ENCODE results near the gene LHX4. TPM values are rescaled to one million over a fixed set of nuclear protein-coding genes. Genes with fewer than 3 reads are reported as not detected.

The LHX4 gene
- total RNA-seq, 4 donors from 2014 or later, result not detected

- WGBS, 2 donors, result 68 to 82% methylated on average over 13 of the region's 13 CpGs
- Histone ChIP-seq H3K27me3 (peaks cover 0 to 34% of the 10 kb centered on the region in 2 donors), H3K4me3 (no peak overlapping the region), H3K4me1 (no peaks in the 10 kb centered on the region), H3K9me3 (no peaks in the 10 kb centered on the region), H3K36me3 (no peaks in the 10 kb centered on the region), H3K27ac (no peak overlapping the region)
- DNase-seq (ENCODE audit: low spot score in 2 of 2), result no peak
- TF ChIP-seq, protein P1, sequence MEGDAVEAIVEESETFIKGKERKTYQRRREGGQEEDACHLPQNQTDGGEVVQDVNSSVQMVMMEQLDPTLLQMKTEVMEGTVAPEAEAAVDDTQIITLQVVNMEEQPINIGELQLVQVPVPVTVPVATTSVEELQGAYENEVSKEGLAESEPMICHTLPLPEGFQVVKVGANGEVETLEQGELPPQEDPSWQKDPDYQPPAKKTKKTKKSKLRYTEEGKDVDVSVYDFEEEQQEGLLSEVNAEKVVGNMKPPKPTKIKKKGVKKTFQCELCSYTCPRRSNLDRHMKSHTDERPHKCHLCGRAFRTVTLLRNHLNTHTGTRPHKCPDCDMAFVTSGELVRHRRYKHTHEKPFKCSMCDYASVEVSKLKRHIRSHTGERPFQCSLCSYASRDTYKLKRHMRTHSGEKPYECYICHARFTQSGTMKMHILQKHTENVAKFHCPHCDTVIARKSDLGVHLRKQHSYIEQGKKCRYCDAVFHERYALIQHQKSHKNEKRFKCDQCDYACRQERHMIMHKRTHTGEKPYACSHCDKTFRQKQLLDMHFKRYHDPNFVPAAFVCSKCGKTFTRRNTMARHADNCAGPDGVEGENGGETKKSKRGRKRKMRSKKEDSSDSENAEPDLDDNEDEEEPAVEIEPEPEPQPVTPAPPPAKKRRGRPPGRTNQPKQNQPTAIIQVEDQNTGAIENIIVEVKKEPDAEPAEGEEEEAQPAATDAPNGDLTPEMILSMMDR (IDR thresholded peaks at IDR 0.05), result no peak
- TF ChIP-seq POLR2A (IDR thresholded peaks at IDR 0.05), result no peak
- TF ChIP-seq EP300 (IDR thresholded peaks at IDR 0.05), result no peak
Observed at GRCh38 chr1:180249725-180250498, 19.8 kb downstream of the LHX4 start.

GRCh38 chr1:180250499-180250770, 20.4 kb downstream of the LHX4 start:
- H3K36me3 ChIP-seq, result no peaks in the 10 kb centered on the region
- H3K4me3 ChIP-seq, result no peak overlapping the region
- TF ChIP-seq, protein P1 (IDR thresholded peaks at IDR 0.05), result no peak
- peaks cover 0 to 35% of the 10 kb centered on the region in 2 donors for H3K27me3 ChIP-seq
- no peak overlapping the region for H3K27ac ChIP-seq
- WGBS, 2 donors, result 64 to 100% methylated on average over 1 to 7 of the region's 7 CpGs
- no peak for DNase-seq (ENCODE audit: low spot score in 2 of 2)
- H3K4me1 ChIP-seq, result no peaks in the 10 kb centered on the region
- no peaks in the 10 kb centered on the region for H3K9me3 ChIP-seq

GRCh38 chr1:180250883-180251509, 20.9 kb downstream of the LHX4 start:
- no peak overlapping the region for H3K27ac ChIP-seq
- TF ChIP-seq POLR2A (IDR thresholded peaks at IDR 0.05), result no peak
- TF ChIP-seq, protein P1 (IDR thresholded peaks at IDR 0.05), result no peak
- no peak for TF ChIP-seq EP300 (IDR thresholded peaks at IDR 0.05)
- peaks cover 0 to 40% of the 10 kb centered on the region in 2 donors for H3K27me3 ChIP-seq
- 76 to 78% methylated on average over 16 of the region's 16 CpGs for WGBS, 2 donors
- H3K36me3 ChIP-seq, result no peaks in the 10 kb centered on the region
- no peak for DNase-seq (ENCODE audit: low spot score in 2 of 2)
- H3K4me3 ChIP-seq, result no peak overlapping the region
- no peaks in the 10 kb centered on the region for H3K4me1 ChIP-seq
- no peaks in the 10 kb centered on the region for H3K9me3 ChIP-seq

DNA sequence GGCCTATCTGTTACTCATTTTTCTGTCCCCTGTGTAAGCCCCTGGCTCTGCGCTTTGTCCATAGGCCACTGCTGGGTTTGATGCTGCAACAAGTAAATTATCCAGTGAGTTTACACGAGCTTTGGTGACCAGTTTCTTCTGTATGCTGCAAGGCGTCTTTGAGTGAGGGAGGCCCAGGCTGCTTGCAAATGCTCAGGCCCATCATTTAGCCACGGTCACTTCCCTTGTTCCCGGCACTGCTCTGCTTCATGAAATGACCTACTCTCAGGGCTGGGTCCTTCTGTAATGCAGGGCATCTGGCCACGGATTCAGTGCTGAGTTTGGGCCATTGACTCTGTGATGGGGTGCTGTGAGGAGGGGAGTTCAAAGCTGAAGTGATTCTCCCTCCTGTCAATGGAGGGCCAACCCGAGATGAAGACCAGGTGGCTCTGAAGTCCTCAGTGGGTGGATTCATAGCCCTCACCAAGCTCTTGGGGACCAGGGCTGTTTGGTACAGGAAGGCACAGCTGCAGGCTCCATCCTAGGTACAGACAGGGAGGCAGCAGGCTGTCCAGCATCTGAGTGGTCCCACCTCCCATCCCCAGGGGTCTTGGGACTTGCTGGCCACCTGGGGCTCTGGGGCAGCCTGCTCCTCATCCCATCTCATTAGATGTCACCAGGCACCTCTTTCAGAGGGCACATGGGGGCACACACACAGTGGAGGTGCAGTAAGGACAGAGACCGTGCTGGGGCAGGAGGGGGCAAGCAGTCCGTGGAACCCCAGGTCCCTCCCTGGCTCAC, 21.7 kb downstream of the LHX4 start:
- no peak for DNase-seq (ENCODE audit: low spot score in 2 of 2)
- H3K4me1 ChIP-seq, result no peaks in the 10 kb centered on the region
- TF ChIP-seq POLR2A (IDR thresholded peaks at IDR 0.05) (no peak), EP300 (IDR thresholded peaks at IDR 0.05) (no peak)
- TF ChIP-seq, protein P1 (IDR thresholded peaks at IDR 0.05), result no peak
- H3K9me3 ChIP-seq, result no peaks in the 10 kb centered on the region
- H3K27ac ChIP-seq, result no peak overlapping the region
- no peaks in the 10 kb centered on the region for H3K36me3 ChIP-seq
- H3K4me3 ChIP-seq, result no peak overlapping the region
- 68 to 73% methylated on average over 9 of the region's 9 CpGs for WGBS, 2 donors
- peaks cover 0 to 48% of the 10 kb centered on the region in 2 donors for H3K27me3 ChIP-seq

Data from tibial nerve (tissue), 4 donors.